Measurements from ENCODE around the gene PUS1. TPM values are rescaled to one million over a fixed set of nuclear protein-coding genes. Genes with fewer than 3 reads are reported as not detected.
A peak's percentile ranks its signal among the peaks of the same experiment; 100 is the strongest.

PUS1 gene
- total RNA-seq, 2 donors from 2014 or later: 11.2 to 33.6 TPM

GRCh38 chr12:131941116-131941986, 12.3 kb downstream of the PUS1 start:
- ATAC-seq: no peak
- Histone ChIP-seq H3K27ac (no peak overlapping the region), H3K36me3 (replicated peaks in 1 of 2; ENCODE audit: insufficient read depth in 1 of 2, low read depth in 2 of 2) (peaks cover 0 to 11% of the 10 kb centered on the region in 2 donors), H3K9me3 (no peaks in the 10 kb centered on the region), H3K4me3 (no peak overlapping the region), H3K4me1 (no peaks in the 10 kb centered on the region), H3K27me3 (no peaks in the 10 kb centered on the region)
- 94 to 95% methylated on average over 42 to 44 of the region's 46 CpGs for WGBS, 2 donors
- DNase-seq: peak in 1 of 4 donors; percentile 9
- no peak for TF ChIP-seq POLR2A (IDR thresholded peaks at IDR 0.05)
- TF ChIP-seq, protein P1, sequence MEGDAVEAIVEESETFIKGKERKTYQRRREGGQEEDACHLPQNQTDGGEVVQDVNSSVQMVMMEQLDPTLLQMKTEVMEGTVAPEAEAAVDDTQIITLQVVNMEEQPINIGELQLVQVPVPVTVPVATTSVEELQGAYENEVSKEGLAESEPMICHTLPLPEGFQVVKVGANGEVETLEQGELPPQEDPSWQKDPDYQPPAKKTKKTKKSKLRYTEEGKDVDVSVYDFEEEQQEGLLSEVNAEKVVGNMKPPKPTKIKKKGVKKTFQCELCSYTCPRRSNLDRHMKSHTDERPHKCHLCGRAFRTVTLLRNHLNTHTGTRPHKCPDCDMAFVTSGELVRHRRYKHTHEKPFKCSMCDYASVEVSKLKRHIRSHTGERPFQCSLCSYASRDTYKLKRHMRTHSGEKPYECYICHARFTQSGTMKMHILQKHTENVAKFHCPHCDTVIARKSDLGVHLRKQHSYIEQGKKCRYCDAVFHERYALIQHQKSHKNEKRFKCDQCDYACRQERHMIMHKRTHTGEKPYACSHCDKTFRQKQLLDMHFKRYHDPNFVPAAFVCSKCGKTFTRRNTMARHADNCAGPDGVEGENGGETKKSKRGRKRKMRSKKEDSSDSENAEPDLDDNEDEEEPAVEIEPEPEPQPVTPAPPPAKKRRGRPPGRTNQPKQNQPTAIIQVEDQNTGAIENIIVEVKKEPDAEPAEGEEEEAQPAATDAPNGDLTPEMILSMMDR (IDR thresholded peaks at IDR 0.05): no peak
- intact Hi-C loops (cut with DNase I): no loop called here

DNA sequence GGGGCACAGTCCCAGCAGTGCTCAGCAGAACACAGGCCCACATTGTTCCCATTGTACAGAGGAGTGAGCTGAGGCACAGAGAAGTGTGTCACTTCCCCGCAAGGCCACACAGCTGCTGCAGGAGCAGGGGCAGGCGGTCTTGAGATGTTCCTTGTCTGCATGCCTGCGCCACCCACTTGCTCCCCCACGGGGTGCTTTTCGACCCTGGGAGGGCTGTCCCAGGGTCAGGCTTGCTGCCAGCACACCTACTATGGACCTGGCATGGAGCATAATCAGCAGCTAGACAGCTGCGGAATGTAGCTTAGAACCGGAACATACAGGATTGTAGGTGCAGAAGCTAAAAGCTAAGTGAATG, 12.9 kb downstream of the PUS1 start:
- H3K36me3 ChIP-seq (replicated peaks in 1 of 2; ENCODE audit: insufficient read depth in 1 of 2, low read depth in 2 of 2): peaks cover 0 to 11% of the 10 kb centered on the region in 2 donors
- no peak overlapping the region for H3K4me3 ChIP-seq
- TF ChIP-seq, protein P1 (IDR thresholded peaks at IDR 0.05): no peak
- no peak for TF ChIP-seq POLR2A (IDR thresholded peaks at IDR 0.05)
- no peaks in the 10 kb centered on the region for H3K27me3 ChIP-seq
- H3K27ac ChIP-seq: no peak overlapping the region
- no peak for ATAC-seq
- H3K9me3 ChIP-seq: no peaks in the 10 kb centered on the region
- no peak for DNase-seq
- no peaks in the 10 kb centered on the region for H3K4me1 ChIP-seq
- intact Hi-C loops (cut with DNase I): no loop called here
- 87% methylated on average over 6 to 7 of the region's 7 CpGs for WGBS, 2 donors

GRCh38 chr12:131942671-131943070, 13.6 kb downstream of the PUS1 start:
- peaks cover 0 to 11% of the 10 kb centered on the region in 2 donors for H3K36me3 ChIP-seq (replicated peaks in 1 of 2; ENCODE audit: insufficient read depth in 1 of 2, low read depth in 2 of 2)
- DNase-seq (no peak), ATAC-seq (no peak)
- no peak overlapping the region for H3K4me3 ChIP-seq
- intact Hi-C loops (cut with DNase I): no loop called here
- no peaks in the 10 kb centered on the region for H3K4me1 ChIP-seq
- TF ChIP-seq, protein P1 (IDR thresholded peaks at IDR 0.05): no peak
- TF ChIP-seq POLR2A (IDR thresholded peaks at IDR 0.05): no peak
- H3K27me3 ChIP-seq: no peaks in the 10 kb centered on the region
- H3K9me3 ChIP-seq: no peaks in the 10 kb centered on the region
- WGBS, 2 donors: 93 to 94% methylated on average over 7 to 12 of the region's 12 CpGs
- no peak overlapping the region for H3K27ac ChIP-seq

- TF ChIP-seq, protein P1 (IDR thresholded peaks at IDR 0.05): no peak
- no peak for TF ChIP-seq POLR2A (IDR thresholded peaks at IDR 0.05)
- Histone ChIP-seq H3K4me3 (no peak overlapping the region), H3K9me3 (no peaks in the 10 kb centered on the region), H3K27me3 (no peaks in the 10 kb centered on the region), H3K27ac (no peak overlapping the region), H3K36me3 (replicated peaks in 1 of 2; ENCODE audit: insufficient read depth in 1 of 2, low read depth in 2 of 2) (peaks cover 0 to 11% of the 10 kb centered on the region in 2 donors), H3K4me1 (peaks cover 2% of the 10 kb centered on the region)
- intact Hi-C loops (cut with DNase I): no loop called here
- WGBS, 2 donors: 91 to 94% methylated on average over 6 to 7 of the region's 8 CpGs
- DNase-seq (peak in 1 of 4 donors; percentile 1), ATAC-seq (no peak)
Measured at GRCh38 chr12:131943389-131943788, 14.3 kb downstream of the PUS1 start.
